SK-N-MC (cell line): ENCODE measurements around the gene PTPRN.

Experiments used
- DNase-seq: peaks from one replicate; pipeline ENCODE4 v3.0.0-alpha.2; 2011; ENCODE audit warnings: low read depth, low spot score
- H3K27ac ChIP-seq: fragments of 200-600 bp; sonication (generic); 2 replicates; pipeline ENCODE4 v1.5.1; 2016; ENCODE audit warnings: mixed run types
- H3K36me3 ChIP-seq: fragments of 200-600 bp; sonication (generic); 2 replicates; pipeline ENCODE4 v1.6.1; 2017; ENCODE audit warnings: antibody characterized with exemption, low read length, mixed read lengths; ENCODE audit not compliant: insufficient read depth
- H3K4me3 ChIP-seq: fragments of 200-600 bp; sonication (generic); 2 replicates; pipeline ENCODE4 v1.5.1; 2016
- H3K9ac ChIP-seq: fragments of 200-600 bp; sonication (generic); 2 replicates; pipeline ENCODE4 v1.8.0; 2017; ENCODE audit warnings: mixed run types, mixed read lengths; ENCODE audit not compliant: insufficient read length
- H3K9me3 ChIP-seq: fragments of 200-600 bp; sonication (generic); 2 replicates; pipeline ENCODE4 v1.6.1; 2017; ENCODE audit warnings: low read depth, mild to moderate bottlenecking, antibody characterized with exemption, low read length, moderate library complexity, mixed read lengths
- EZH2 ChIP-seq: fragments of 200-600 bp; sonication (generic); IDR thresholded peaks from one replicate; pipeline ENCODE4 v1.6.1; 2017; ENCODE audit warnings: antibody characterized with exemption
- FOXP2 ChIP-seq: optimal IDR thresholded peaks from 2 replicates; pipeline ENCODE3; 2011; ENCODE audit warnings: mild to moderate bottlenecking, moderate library complexity; ENCODE audit not compliant: insufficient read depth; ENCODE audit errors: extremely low read length, control extremely low read depth
- POLR2AphosphoS5 ChIP-seq: IDR thresholded peaks from 2 replicates; pipeline ENCODE4 v1.6.1; 2012; ENCODE audit warnings: mild to moderate bottlenecking, low read depth, low read length, borderline replicate concordance

Gene PTPRN

GRCh38 chr2:219253753-219254589, 55.2 kb downstream of the PTPRN start, which contains the start of gene TUBA4A:
Gene TUBA4A (minus strand): TSS chr2:219253918. CDS start chr2:219253858, 60 bp downstream.
- no peak within 1 kb of the TSS for H3K27ac ChIP-seq
- H3K4me3 ChIP-seq = peak within 1 kb of the TSS; percentile 94
- H3K36me3 ChIP-seq = no peaks in the 10 kb centered on the region; the same call in 1 of the 2 replicates
- no peaks in the 10 kb centered on the region for H3K9me3 ChIP-seq
- TF ChIP-seq FOXP2 (no peak), POLR2AphosphoS5 (peak; percentile 79), EZH2 (peak; percentile 65)
- no peak for DNase-seq
- H3K9ac ChIP-seq = peak within 1 kb of the TSS; percentile 60

DNA sequence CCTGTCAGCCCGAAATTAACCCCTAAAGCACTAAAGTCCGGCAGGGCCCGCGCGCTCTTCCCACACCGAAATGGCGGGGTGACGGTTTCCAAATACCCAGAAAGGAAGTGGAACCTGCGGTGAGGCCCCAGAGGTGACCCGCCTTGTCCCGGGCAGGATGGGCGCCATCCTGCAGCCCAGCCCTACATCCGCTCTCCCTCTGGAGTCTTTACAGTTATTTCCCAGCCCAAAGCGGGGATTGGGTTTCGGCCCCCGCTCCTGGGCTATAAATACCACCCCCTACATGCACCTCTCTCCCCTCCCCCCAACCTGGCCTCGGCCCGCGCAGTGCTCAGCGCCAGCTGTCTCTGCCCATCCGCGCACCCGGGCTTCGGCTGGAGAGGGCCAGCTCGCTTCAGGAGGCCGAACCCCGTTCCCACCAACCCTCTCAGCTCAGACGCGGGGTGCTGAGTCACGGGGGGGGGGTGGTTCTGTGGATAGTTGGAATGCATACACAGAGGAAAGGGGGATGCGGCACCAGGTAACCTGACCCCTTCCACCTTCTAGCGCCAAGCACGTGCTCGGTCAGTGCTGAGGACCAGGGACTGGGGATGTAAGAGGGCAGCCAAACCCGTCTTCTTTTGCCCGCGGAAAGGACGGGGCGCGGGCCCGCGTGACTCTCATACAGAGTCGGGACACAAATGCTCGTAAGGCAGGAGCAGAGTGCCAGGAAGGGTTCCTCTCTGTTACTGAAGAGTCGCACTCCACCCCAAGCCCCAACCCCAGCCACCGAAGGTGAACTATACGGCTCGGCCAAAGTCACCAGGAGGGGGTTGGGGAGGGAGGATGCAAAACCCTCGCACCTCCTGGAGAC, 56.1 kb downstream of the PTPRN start, which contains the start of gene TUBA4B:
TUBA4B (plus strand) TSS at position 344 of the 853 bp plus-strand sequence; CDS start at position 509, 165 bp downstream.
- Histone ChIP-seq H3K9me3 (no peaks in the 10 kb centered on the region), H3K9ac (peak within 1 kb of the TSS; percentile 60), H3K4me3 (peak within 1 kb of the TSS; percentile 94), H3K27ac (no peak within 1 kb of the TSS), H3K36me3 (no peaks in the 10 kb centered on the region; the same call in 1 of the 2 replicates)
- TF ChIP-seq POLR2AphosphoS5 = no peak
- TF ChIP-seq EZH2 = no peak
- no peak for TF ChIP-seq FOXP2
- no peak for DNase-seq

GRCh38 chr2:219252570-219252899, 56.7 kb downstream of the PTPRN start:
- H3K9me3 ChIP-seq = no peaks in the 10 kb centered on the region
- no peak for DNase-seq
- TF ChIP-seq EZH2 = no peak
- TF ChIP-seq FOXP2 = no peak
- TF ChIP-seq POLR2AphosphoS5 = no peak
- H3K27ac ChIP-seq = no peak overlapping the region
- peak overlapping the region; percentile 94 for H3K4me3 ChIP-seq
- H3K9ac ChIP-seq = peak overlapping the region; percentile 60
- H3K36me3 ChIP-seq = no peaks in the 10 kb centered on the region; the same call in 1 of the 2 replicates

- Histone ChIP-seq H3K36me3 (no peaks in the 10 kb centered on the region; the same call in 1 of the 2 replicates), H3K27ac (no peak overlapping the region), H3K4me3 (0 out of 2 replicates have a peak overlapping the region, but pooled peaks have one; percentile 94), H3K9ac (no peak overlapping the region), H3K9me3 (no peaks in the 10 kb centered on the region)
- TF ChIP-seq EZH2 (no peak), FOXP2 (no peak), POLR2AphosphoS5 (no peak)
- no peak for DNase-seq
Observed at GRCh38 chr2:219252084-219252483, 57.1 kb downstream of the PTPRN start.

- TF ChIP-seq FOXP2 = no peak
- no peak for TF ChIP-seq POLR2AphosphoS5
- TF ChIP-seq EZH2 = no peak
- DNase-seq = no peak
- no peak overlapping the region for H3K4me3 ChIP-seq
- H3K9me3 ChIP-seq = no peaks in the 10 kb centered on the region
- no peaks in the 10 kb centered on the region; the same call in 1 of the 2 replicates for H3K36me3 ChIP-seq
- H3K27ac ChIP-seq = no peak overlapping the region
- H3K9ac ChIP-seq = no peak overlapping the region
Observed at GRCh38 chr2:219251656-219252055, 57.5 kb downstream of the PTPRN start.

GRCh38 chr2:219250049-219250781, 59.0 kb downstream of the PTPRN start:
- Histone ChIP-seq H3K4me3 (peak overlapping the region; percentile 34), H3K36me3 (no peaks in the 10 kb centered on the region; the same call in 1 of the 2 replicates), H3K27ac (peak overlapping the region; percentile 87), H3K9me3 (no peaks in the 10 kb centered on the region), H3K9ac (peak overlapping the region; percentile 6)
- no peak; the same call in 1 of the 2 replicates for TF ChIP-seq POLR2AphosphoS5
- no peak for TF ChIP-seq FOXP2
- no peak for TF ChIP-seq EZH2
- DNase-seq = no peak

DNA sequence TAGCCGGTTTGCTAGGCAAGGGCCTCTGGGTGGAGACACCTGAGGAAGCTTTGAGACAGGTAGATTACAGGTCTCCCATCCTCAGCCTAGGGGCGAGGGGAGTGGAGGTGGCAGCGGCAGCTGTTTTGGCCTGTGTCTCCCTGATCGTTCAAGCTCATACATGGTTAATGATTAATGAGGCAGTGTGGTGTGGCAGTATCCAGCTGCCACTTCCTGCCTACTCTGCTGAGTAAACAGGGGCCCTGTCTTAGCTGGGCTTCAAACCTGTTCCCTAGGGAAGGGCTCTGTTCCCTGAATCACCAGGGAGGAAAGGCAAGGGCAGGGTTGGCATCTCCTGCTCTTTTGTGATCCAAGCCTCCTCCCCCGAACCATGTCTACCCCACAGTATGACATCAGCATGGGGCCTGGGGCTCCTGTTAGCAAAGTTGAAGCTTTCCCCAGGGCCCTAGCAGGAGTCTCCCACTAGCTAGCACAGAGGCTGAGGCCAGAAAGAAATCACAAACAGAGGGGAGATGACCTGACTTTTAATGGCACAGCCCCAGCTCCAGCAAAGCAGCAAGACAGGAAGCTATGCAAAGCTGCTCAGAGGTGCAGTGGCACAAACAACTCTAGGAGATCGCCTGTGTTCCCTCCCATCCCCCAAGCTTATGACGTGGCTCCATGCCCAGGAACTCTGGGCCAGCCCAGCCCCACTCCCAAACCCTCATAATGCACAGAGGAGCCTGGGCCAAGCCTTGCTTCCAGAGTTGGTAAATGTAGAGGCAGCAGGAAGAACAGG, 59.8 kb downstream of the PTPRN start:
- Histone ChIP-seq H3K9ac (peak overlapping the region; percentile 6), H3K4me3 (peak overlapping the region; percentile 34), H3K9me3 (no peaks in the 10 kb centered on the region), H3K27ac (peak overlapping the region; percentile 87), H3K36me3 (no peaks in the 10 kb centered on the region; the same call in 1 of the 2 replicates)
- peak; percentile 20 for DNase-seq
- TF ChIP-seq FOXP2 (peak; percentile 73), POLR2AphosphoS5 (peak; percentile 52), EZH2 (no peak)
